Lower lobe of right lung (tissue), 2 donors: Measurements from ENCODE around the gene RGMA. TPM values are rescaled to one million over a fixed set of nuclear protein-coding genes. Genes with fewer than 3 reads are reported as not detected.
A peak's percentile ranks its signal among the peaks of the same experiment; 100 is the strongest.

Source experiments
- ATAC-seq, 2 donors: fragments of 200-7000 bp; cut with Tn5 transposase; one replicate each; pipeline ENCODE4 v1.9.1; 2020 to 2022; ENCODE audit warnings: mild to moderate bottlenecking in 2 of 2, moderate library complexity in 2 of 2
- DNase-seq: peaks from one replicate; pipeline ENCODE4 v3.0.0-alpha.2; 2020
- H3K27ac ChIP-seq: fragments of 200-600 bp; one replicate; pipeline ENCODE4 v1.8.0; 2022
- H3K27me3 ChIP-seq: fragments of 200-600 bp; one replicate; pipeline ENCODE4 v1.8.0; 2022; ENCODE audit warnings: low read depth
- H3K36me3 ChIP-seq: fragments of 200-600 bp; one replicate; pipeline ENCODE4 v1.8.0; 2022; ENCODE audit warnings: mild to moderate bottlenecking
- H3K4me1 ChIP-seq: fragments of 200-600 bp; one replicate; pipeline ENCODE4 v1.8.0; 2022
- H3K4me3 ChIP-seq: fragments of 200-600 bp; one replicate; pipeline ENCODE4 v1.8.0; 2022; ENCODE audit warnings: mild to moderate bottlenecking
- H3K9me3 ChIP-seq: fragments of 200-600 bp; one replicate; pipeline ENCODE4 v1.8.0; 2022
- intact Hi-C: fragments of 100-400 bp; cut with DNase I; formaldehyde crosslinking; loops from one replicate; pipeline ENCODE4 v1.11.0; 2022
- total RNA-seq: library from RNA; stranded (reverse); fragmentation: NEBNext Ultra II Directional; extraction: Animal tissue kit (Norgen Biotek cat#: 25700); gene quantifications from one replicate; pipeline ENCODE4 v1.2.1, GENCODE V29; 2021
- TF ChIP-seq, protein P1 (sequence below): fragments of 200-600 bp; IDR thresholded peaks from one replicate; pipeline ENCODE4 v1.8.0; 2022; ENCODE audit warnings: antibody characterized with exemption, mild to moderate bottlenecking
- donor health status: DM: no; HTN: yes; CAD: no; lungs with severe emphysema.

RGMA gene
- total RNA-seq, 1 donor from 2014 or later = 9.7 TPM

- H3K4me1 ChIP-seq = peaks cover 15% of the 10 kb centered on the region
- H3K36me3 ChIP-seq = no peaks in the 10 kb centered on the region
- TF ChIP-seq, protein P1, sequence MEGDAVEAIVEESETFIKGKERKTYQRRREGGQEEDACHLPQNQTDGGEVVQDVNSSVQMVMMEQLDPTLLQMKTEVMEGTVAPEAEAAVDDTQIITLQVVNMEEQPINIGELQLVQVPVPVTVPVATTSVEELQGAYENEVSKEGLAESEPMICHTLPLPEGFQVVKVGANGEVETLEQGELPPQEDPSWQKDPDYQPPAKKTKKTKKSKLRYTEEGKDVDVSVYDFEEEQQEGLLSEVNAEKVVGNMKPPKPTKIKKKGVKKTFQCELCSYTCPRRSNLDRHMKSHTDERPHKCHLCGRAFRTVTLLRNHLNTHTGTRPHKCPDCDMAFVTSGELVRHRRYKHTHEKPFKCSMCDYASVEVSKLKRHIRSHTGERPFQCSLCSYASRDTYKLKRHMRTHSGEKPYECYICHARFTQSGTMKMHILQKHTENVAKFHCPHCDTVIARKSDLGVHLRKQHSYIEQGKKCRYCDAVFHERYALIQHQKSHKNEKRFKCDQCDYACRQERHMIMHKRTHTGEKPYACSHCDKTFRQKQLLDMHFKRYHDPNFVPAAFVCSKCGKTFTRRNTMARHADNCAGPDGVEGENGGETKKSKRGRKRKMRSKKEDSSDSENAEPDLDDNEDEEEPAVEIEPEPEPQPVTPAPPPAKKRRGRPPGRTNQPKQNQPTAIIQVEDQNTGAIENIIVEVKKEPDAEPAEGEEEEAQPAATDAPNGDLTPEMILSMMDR = no peak
- peak overlapping the region; percentile 65 for H3K4me3 ChIP-seq
- intact Hi-C loops = no loop called here
- no peaks in the 10 kb centered on the region for H3K9me3 ChIP-seq
- no peak for DNase-seq
- H3K27ac ChIP-seq = peak overlapping the region; percentile 61
- peaks cover 39% of the 10 kb centered on the region for H3K27me3 ChIP-seq
- no peak for ATAC-seq
Measured at GRCh38 chr15:93072011-93072410, 17.0 kb downstream of the RGMA start.

DNA sequence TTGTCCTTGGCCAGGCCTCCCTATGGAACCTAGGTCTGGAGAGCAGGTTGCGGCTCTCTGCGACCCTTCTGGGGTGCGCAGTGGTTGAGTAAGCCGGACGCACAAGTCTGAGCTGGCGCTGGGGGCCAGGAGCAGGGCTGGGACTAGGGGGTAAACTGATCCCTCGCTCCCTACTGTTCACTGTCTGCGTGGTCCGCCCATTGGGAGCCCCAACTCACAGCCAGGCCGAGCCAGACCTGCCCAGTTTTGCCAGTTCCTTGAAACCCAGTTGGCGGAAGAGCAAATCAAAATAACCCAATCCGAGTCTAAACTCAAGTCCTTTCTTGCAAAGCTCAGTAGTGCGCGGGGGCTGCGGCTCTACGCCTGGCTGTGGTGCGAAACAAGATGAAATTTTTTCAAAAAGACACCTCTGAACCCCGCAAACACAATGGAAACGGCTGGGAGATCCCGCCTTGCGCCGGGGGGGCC, 17.5 kb downstream of the RGMA start:
- no peak for ATAC-seq
- Histone ChIP-seq H3K4me1 (peaks cover 15% of the 10 kb centered on the region), H3K4me3 (peak overlapping the region; percentile 65), H3K36me3 (no peaks in the 10 kb centered on the region), H3K27ac (no peak overlapping the region), H3K27me3 (peaks cover 39% of the 10 kb centered on the region), H3K9me3 (no peaks in the 10 kb centered on the region)
- intact Hi-C loops = no loop called here
- TF ChIP-seq, protein P1 = no peak
- no peak for DNase-seq

DNA sequence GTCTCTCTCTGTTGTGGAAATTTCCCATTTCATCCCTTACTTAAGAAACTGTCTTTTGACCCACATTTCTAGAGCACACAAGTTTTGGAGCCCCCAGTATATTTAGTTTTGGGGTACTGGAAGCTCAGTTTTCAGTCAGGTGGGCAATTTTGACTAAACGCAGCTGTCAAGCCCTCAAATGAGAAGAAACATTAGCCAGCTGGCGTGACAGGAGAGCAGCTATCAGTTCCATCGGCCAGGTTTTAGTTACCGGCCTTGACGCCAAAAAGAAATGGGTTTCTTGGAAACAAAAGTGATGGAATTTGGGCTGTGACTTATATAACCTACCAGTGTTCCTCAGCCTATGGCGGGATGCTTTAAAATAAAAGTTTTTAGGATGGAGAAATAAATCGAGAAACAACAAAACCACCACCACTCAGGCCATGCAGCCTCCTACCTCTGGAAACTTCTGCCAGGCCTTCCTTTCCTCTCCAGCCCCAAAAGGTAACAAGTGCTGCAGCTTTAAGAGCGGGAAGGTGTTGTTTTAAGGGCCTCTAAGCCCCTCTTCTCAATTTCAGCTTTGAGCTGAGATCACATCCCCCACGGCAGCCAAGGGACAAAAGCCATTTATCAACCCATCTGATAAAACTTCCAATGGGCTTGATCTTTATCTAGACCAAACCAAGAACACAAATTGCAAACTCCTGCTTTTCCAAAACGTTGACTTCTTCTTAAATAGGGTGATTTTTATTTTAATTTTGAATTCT, 18.3 kb downstream of the RGMA start:
- no peak overlapping the region for H3K27ac ChIP-seq
- peaks cover 15% of the 10 kb centered on the region for H3K4me1 ChIP-seq
- peaks cover 39% of the 10 kb centered on the region for H3K27me3 ChIP-seq
- TF ChIP-seq, protein P1 = no peak
- peak overlapping the region; percentile 65 for H3K4me3 ChIP-seq
- no peak for DNase-seq
- no peak for ATAC-seq
- no peaks in the 10 kb centered on the region for H3K36me3 ChIP-seq
- intact Hi-C loops = no loop called here
- no peaks in the 10 kb centered on the region for H3K9me3 ChIP-seq

DNA sequence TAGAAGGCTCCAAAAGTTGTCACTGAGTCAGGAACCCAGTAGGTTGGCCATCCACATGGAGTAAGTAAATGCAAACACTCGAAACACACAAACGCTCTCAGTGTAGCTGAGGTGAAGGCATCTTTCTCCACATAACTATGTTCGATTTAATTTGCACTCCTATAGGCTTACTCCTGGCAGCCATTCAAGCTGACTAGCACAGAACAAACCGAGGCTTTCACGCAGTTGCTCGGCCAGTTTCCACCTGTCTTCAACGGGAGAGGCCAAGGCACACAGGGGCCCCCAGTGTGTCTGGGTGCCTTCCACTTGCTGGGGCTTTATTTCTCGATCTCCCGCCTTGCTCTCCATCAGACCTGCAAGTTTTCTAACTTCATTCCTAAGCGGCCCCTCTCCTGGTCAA, 18.9 kb downstream of the RGMA start:
- ATAC-seq (no peak), DNase-seq (no peak)
- H3K27me3 ChIP-seq = peaks cover 39% of the 10 kb centered on the region
- H3K4me3 ChIP-seq = no peak overlapping the region
- intact Hi-C loops = no loop called here
- H3K4me1 ChIP-seq = peaks cover 15% of the 10 kb centered on the region
- no peak overlapping the region for H3K27ac ChIP-seq
- TF ChIP-seq, protein P1 = no peak
- H3K9me3 ChIP-seq = no peaks in the 10 kb centered on the region
- no peaks in the 10 kb centered on the region for H3K36me3 ChIP-seq

GRCh38 chr15:93068581-93069199, 20.3 kb downstream of the RGMA start:
- intact Hi-C loops = no loop called here
- no peak for ATAC-seq
- peaks cover 28% of the 10 kb centered on the region for H3K27me3 ChIP-seq
- peaks cover 15% of the 10 kb centered on the region for H3K4me1 ChIP-seq
- no peaks in the 10 kb centered on the region for H3K9me3 ChIP-seq
- TF ChIP-seq, protein P1 = no peak
- no peaks in the 10 kb centered on the region for H3K36me3 ChIP-seq
- DNase-seq = no peak
- no peak overlapping the region for H3K4me3 ChIP-seq
- no peak overlapping the region for H3K27ac ChIP-seq
